Activated T-helper 1 cell treated with Interleukin-2 at 50 U/mL for 16 hours (primary cell): ENCODE measurements around the gene SUPV3L1.
A peak's percentile ranks its signal among the peaks of the same experiment; 100 is the strongest.
"Not testable (repeated sequence)": the region's sequence is repeated elsewhere in the genome, so short reads cannot be mapped to it uniquely, and the experiment has no call there.

Experiments
- DNase-seq: peaks from one replicate; pipeline ENCODE4 v3.0.0-alpha.2; 2020; ENCODE audit warnings: low read depth

The SUPV3L1 gene

GRCh38 chr10:69179743-69180524, at the start of gene SUPV3L1:
Gene SUPV3L1, plus strand, starts transcription at chr10:69180234. Its CDS starts 58 bp downstream, at chr10:69180292.
- peak; percentile 69 for DNase-seq

GRCh38 chr10:69130251-69130650, 49.8 kb upstream of the SUPV3L1 start:
- DNase-seq = no peak

- no peak for DNase-seq
These were observed 40.1 kb upstream of the SUPV3L1 start for GRCh38 chr10:69139961-69140360.

- DNase-seq = no peak
These were observed 38.7 kb upstream of the SUPV3L1 start for GRCh38 chr10:69141304-69141703.

GRCh38 chr10:69142074-69142473, 38.0 kb upstream of the SUPV3L1 start:
- not testable (repeated sequence) for DNase-seq

GRCh38 chr10:69142983-69143382, 37.1 kb upstream of the SUPV3L1 start:
- DNase-seq = no peak

- no peak for DNase-seq
These were observed 34.7 kb upstream of the SUPV3L1 start for GRCh38 chr10:69145329-69145728.

- DNase-seq = no peak
These were observed 34.2 kb upstream of the SUPV3L1 start for GRCh38 chr10:69145864-69146263.

GRCh38 chr10:69146759-69147158, 33.3 kb upstream of the SUPV3L1 start:
- no peak for DNase-seq

- DNase-seq = no peak
These were observed 28.1 kb upstream of the SUPV3L1 start for GRCh38 chr10:69151984-69152383.

- DNase-seq = no peak
These were observed 26.8 kb upstream of the SUPV3L1 start for GRCh38 chr10:69153227-69153626.

- no peak for DNase-seq
These were observed 19.2 kb upstream of the SUPV3L1 start for GRCh38 chr10:69160809-69161241.

GRCh38 chr10:69168493-69168892, 11.5 kb upstream of the SUPV3L1 start:
- DNase-seq = no peak

GRCh38 chr10:69172241-69172982, 7.6 kb upstream of the SUPV3L1 start:
- DNase-seq = no peak

- DNase-seq = not testable (repeated sequence)
These were observed 4.7 kb upstream of the SUPV3L1 start for GRCh38 chr10:69175326-69175725.

- DNase-seq = no peak
These were observed 3.2 kb upstream of the SUPV3L1 start for GRCh38 chr10:69176823-69177222.

GRCh38 chr10:69179089-69179742, 818 bp upstream of the SUPV3L1 start:
- peak; percentile 1 for DNase-seq

GRCh38 chr10:69180525-69181204, 631 bp downstream of the SUPV3L1 start:
- no peak for DNase-seq

GRCh38 chr10:69181433-69181832, 1.4 kb downstream of the SUPV3L1 start:
- DNase-seq = no peak

GRCh38 chr10:69182005-69182404, 2.0 kb downstream of the SUPV3L1 start:
- DNase-seq = no peak

GRCh38 chr10:69186524-69186923, 6.5 kb downstream of the SUPV3L1 start:
- no peak for DNase-seq

- no peak for DNase-seq
These were observed 21.0 kb downstream of the SUPV3L1 start for GRCh38 chr10:69201045-69201444.
